Mucosa of descending colon (tissue), 3 donors: Measurements from ENCODE around the gene HSD17B1. TPM values are rescaled to one million over a fixed set of nuclear protein-coding genes. Genes with fewer than 3 reads are reported as not detected.
A peak's percentile ranks its signal among the peaks of the same experiment; 100 is the strongest.

Source experiments
- ATAC-seq: fragments of 200-7000 bp; cut with Tn5 transposase; one replicate; pipeline ENCODE4 v1.9.1; 2020; ENCODE audit warnings: mild to moderate bottlenecking, moderate library complexity
- DNase-seq, 3 donors: peaks; one replicate each; pipeline ENCODE4 v3.0.0-alpha.2; 2020
- H3K36me3 ChIP-seq: fragments of 200-600 bp; one replicate; pipeline ENCODE4 v1.8.0; 2021; ENCODE audit warnings: low read depth, mild to moderate bottlenecking
- H3K4me1 ChIP-seq: fragments of 200-600 bp; one replicate; pipeline ENCODE4 v1.8.0; 2021; ENCODE audit warnings: low read depth, mild to moderate bottlenecking
- H3K4me3 ChIP-seq: fragments of 200-600 bp; one replicate; pipeline ENCODE4 v1.8.0; 2021; ENCODE audit warnings: mild to moderate bottlenecking
- H3K9me3 ChIP-seq: fragments of 200-600 bp; one replicate; pipeline ENCODE4 v1.8.0; 2021; ENCODE audit warnings: mild to moderate bottlenecking
- CTCF ChIP-seq: fragments of 200-600 bp; IDR thresholded peaks from one replicate; pipeline ENCODE4 v1.8.0; 2022; ENCODE audit warnings: antibody characterized with exemption, mild to moderate bottlenecking
- intact Hi-C, 2 donors: fragments of 100-400 bp; cut with DNase I in 1 of 2; cut with micrococcal nuclease in 1 of 2; formaldehyde crosslinking; loops; one replicate each; pipeline versions ENCODE4 v1.11.0 to v1.11.1; 2022; cut with DNase I, micrococcal nuclease
- total RNA-seq, 3 donors: library from RNA; stranded (reverse); fragmentation: NEBNext Ultra II Directional in 2 of 3; extraction: Animal tissue kit (Norgen Biotek cat#: 25700) in 2 of 3; gene quantifications; one replicate each; pipeline versions ENCODE4 v1.2.1 to v1.2.4, GENCODE V29; 2021 to 2023
- donor health status: DM: no; HTN: no; CAD: no; lungs with moderate emphysema.
- donor health status: DM: no; HTN: no; CAD: no.
- donor health status: DM: no; HTN: yes; CAD: no.

HSD17B1 gene
- total RNA-seq, 3 donors from 2014 or later, result 1.5 to 2.5 (median 1.7) TPM

GRCh38 chr17:42563543-42563942 lies 10.8 kb downstream of the HSD17B1 start:
- no peaks in the 10 kb centered on the region for H3K9me3 ChIP-seq
- TF ChIP-seq CTCF, result no peak
- H3K36me3 ChIP-seq, result no peaks in the 10 kb centered on the region
- intact Hi-C loops, result no loop called here
- H3K4me1 ChIP-seq, result peaks cover 47% of the 10 kb centered on the region
- H3K4me3 ChIP-seq, result no peak overlapping the region
- DNase-seq (peak in 1 of 3 donors; percentile 25), ATAC-seq (no peak)

- intact Hi-C loops, result no loop called here
- Histone ChIP-seq H3K36me3 (no peaks in the 10 kb centered on the region), H3K4me3 (no peak overlapping the region), H3K9me3 (no peaks in the 10 kb centered on the region), H3K4me1 (peaks cover 46% of the 10 kb centered on the region)
- DNase-seq (no peak), ATAC-seq (no peak)
- no peak for TF ChIP-seq CTCF
Observed at GRCh38 chr17:42563950-42564349, 11.2 kb downstream of the HSD17B1 start.

GRCh38 chr17:42564815-42565522 lies 12.2 kb downstream of the HSD17B1 start:
- intact Hi-C loops, result no loop called here
- Histone ChIP-seq H3K9me3 (no peaks in the 10 kb centered on the region), H3K36me3 (no peaks in the 10 kb centered on the region), H3K4me3 (no peak overlapping the region), H3K4me1 (peaks cover 41% of the 10 kb centered on the region)
- ATAC-seq (no peak), DNase-seq (peak in 1 of 3 donors; percentile 19)
- TF ChIP-seq CTCF, result no peak

GRCh38 chr17:42565523-42566214 lies 12.9 kb downstream of the HSD17B1 start:
- H3K4me1 ChIP-seq, result peaks cover 40% of the 10 kb centered on the region
- intact Hi-C loops, result no loop called here
- TF ChIP-seq CTCF, result no peak
- ATAC-seq, result no peak
- H3K9me3 ChIP-seq, result no peaks in the 10 kb centered on the region
- peak in 1 of 3 donors; percentile 36 for DNase-seq
- no peaks in the 10 kb centered on the region for H3K36me3 ChIP-seq
- H3K4me3 ChIP-seq, result no peak overlapping the region

GRCh38 chr17:42566215-42566882 lies 13.6 kb downstream of the HSD17B1 start:
- H3K4me1 ChIP-seq, result peaks cover 40% of the 10 kb centered on the region
- intact Hi-C loops, result no loop called here
- H3K4me3 ChIP-seq, result no peak overlapping the region
- H3K36me3 ChIP-seq, result no peaks in the 10 kb centered on the region
- DNase-seq (no peak), ATAC-seq (no peak)
- H3K9me3 ChIP-seq, result no peaks in the 10 kb centered on the region
- no peak for TF ChIP-seq CTCF
